Trophoblast cell (in vitro differentiated cells and primary cell): Measurements from ENCODE around the gene EHD2.
"Not testable (repeated sequence)": the region's sequence is repeated elsewhere in the genome, so short reads cannot be mapped to it uniquely, and the experiment has no call there.

Source experiments
- DNase-seq, 2 donors: peaks; one replicate each; pipeline ENCODE4 v3.0.0-alpha.2; 2016
- H2AFZ ChIP-seq: 2 replicates; pipeline ENCODE4 v1.6.1; 2013; ENCODE audit warnings: low read length, moderate library complexity, mild to moderate bottlenecking; ENCODE audit not compliant: insufficient read depth, poor library complexity
- H2AK5ac ChIP-seq: 2 replicates; pipeline ENCODE4 v1.6.1; 2013; ENCODE audit warnings: mild to moderate bottlenecking, low read length
- H2BK120ac ChIP-seq: 2 replicates; pipeline ENCODE4 v1.6.1; 2013; ENCODE audit warnings: low read length, mild to moderate bottlenecking, moderate library complexity; ENCODE audit not compliant: insufficient read depth, poor library complexity
- H2BK12ac ChIP-seq: 2 replicates; pipeline ENCODE4 v1.6.1; 2013; ENCODE audit warnings: mild to moderate bottlenecking, low read length, moderate library complexity
- H2BK5ac ChIP-seq: 2 replicates; pipeline ENCODE4 v1.6.1; 2013; ENCODE audit warnings: low read length, low read depth, moderate library complexity, mild to moderate bottlenecking; ENCODE audit not compliant: poor library complexity
- H3K14ac ChIP-seq: 2 replicates; pipeline ENCODE4 v1.6.1; 2013; ENCODE audit warnings: mild to moderate bottlenecking, low read length
- H3K18ac ChIP-seq: 2 replicates; pipeline ENCODE4 v1.6.1; 2013; ENCODE audit warnings: mild to moderate bottlenecking, low read length
- H3K23ac ChIP-seq: 2 replicates; pipeline ENCODE4 v1.6.1; 2013; ENCODE audit warnings: low read length
- H3K27ac ChIP-seq: 2 replicates; pipeline ENCODE4 v1.5.1; 2013; ENCODE audit warnings: low read depth, mild to moderate bottlenecking, inconsistent platforms, low read length, moderate library complexity
- H3K27me3 ChIP-seq: 2 replicates; pipeline ENCODE4 v1.6.1; 2013; ENCODE audit warnings: inconsistent platforms, mild to moderate bottlenecking, low read length, moderate library complexity; ENCODE audit not compliant: insufficient read depth
- H3K36me3 ChIP-seq, 2 experiments: 1 replicate in 1 of 2; 2 replicates in 1 of 2; pipeline ENCODE4 v1.6.1; 2013; ENCODE audit warnings: low read length in 2 of 2, mild to moderate bottlenecking in 2 of 2, moderate library complexity in 1 of 2; ENCODE audit not compliant: insufficient read depth in 2 of 2, control insufficient read depth in 1 of 2
- H3K4ac ChIP-seq: 2 replicates; pipeline ENCODE4 v1.6.1; 2013; ENCODE audit warnings: low read depth, mild to moderate bottlenecking, low read length, moderate library complexity
- H3K4me1 ChIP-seq, 2 experiments: 1 replicate in 1 of 2; 2 replicates in 1 of 2; pipeline ENCODE4 v1.6.1; 2013; ENCODE audit warnings: low read length in 2 of 2, mild to moderate bottlenecking in 2 of 2, moderate library complexity in 1 of 2; ENCODE audit not compliant: insufficient read depth in 2 of 2, control insufficient read depth in 1 of 2
- H3K4me2 ChIP-seq: 2 replicates; pipeline ENCODE4 v1.6.1; 2013; ENCODE audit warnings: inconsistent platforms, mild to moderate bottlenecking, low read length, moderate library complexity
- H3K4me3 ChIP-seq: 2 replicates; pipeline ENCODE4 v1.5.1; 2013; ENCODE audit warnings: mild to moderate bottlenecking, low read depth, low read length, inconsistent platforms
- H3K79me1 ChIP-seq: one replicate; pipeline ENCODE4 v1.6.1; 2013; ENCODE audit warnings: low read length
- H3K79me2 ChIP-seq: 2 replicates; pipeline ENCODE4 v1.6.1; 2013; ENCODE audit warnings: low read length, mild to moderate bottlenecking; ENCODE audit not compliant: control insufficient read depth, insufficient read depth, poor library complexity
- H3K9ac ChIP-seq: 2 replicates; pipeline ENCODE4 v1.6.1; 2013; ENCODE audit warnings: mild to moderate bottlenecking, low read length
- H3K9me3 ChIP-seq: 2 replicates; pipeline ENCODE4 v1.6.1; 2013; ENCODE audit warnings: low read depth, mild to moderate bottlenecking, control low read depth, inconsistent platforms, low read length; ENCODE audit not compliant: insufficient read depth
- H4K12ac ChIP-seq: 2 replicates; pipeline ENCODE4 v1.6.1; 2013; ENCODE audit warnings: low read depth, mild to moderate bottlenecking, low read length, moderate library complexity
- H4K8ac ChIP-seq: 2 replicates; pipeline ENCODE4 v1.6.1; 2013; ENCODE audit warnings: low read depth, mild to moderate bottlenecking, low read length, moderate library complexity
- H4K91ac ChIP-seq: one replicate; pipeline ENCODE4 v1.6.1; 2013; ENCODE audit warnings: low read depth, mild to moderate bottlenecking, low read length, moderate library complexity
- WGBS: extraction: QIAGEN DNeasy Blood & Tissue Kit; methylation state at CpG from one replicate; pipeline ENCODE4 v1.1.7; 2013; ENCODE audit warnings: missing lambda C conversion rate; ENCODE audit not compliant: insufficient read length, insufficient coverage; ENCODE audit errors: extremely low coverage; 5-methylcytosine and 5-hydroxymethylcytosine counted together

EHD2 gene

DNA sequence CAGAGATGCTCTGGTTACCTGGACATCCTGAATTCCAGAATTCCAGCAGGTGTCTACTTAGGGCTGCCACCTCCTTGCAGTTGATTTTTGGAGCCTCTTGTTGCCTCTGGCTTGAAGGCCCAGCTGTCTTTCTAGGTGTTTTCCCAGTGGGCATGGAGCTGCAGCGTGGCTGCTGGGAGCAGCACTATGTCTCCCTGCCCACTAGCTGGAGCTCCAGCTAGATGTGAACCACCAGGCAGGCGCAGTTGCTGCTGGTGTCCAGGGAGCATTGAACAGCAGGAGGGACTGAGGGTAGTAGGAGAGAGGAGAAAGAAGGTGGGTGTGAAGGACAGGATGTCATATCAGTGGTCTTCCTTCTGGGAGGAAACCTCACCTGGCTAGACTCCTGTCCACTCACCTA is 55.4 kb downstream of the EHD2 start:
- Histone ChIP-seq H3K27ac (no peak overlapping the region), H2BK12ac (no peak overlapping the region), H3K79me1 (no peaks in the 10 kb centered on the region), H3K27me3 (no peaks in the 10 kb centered on the region), H2BK120ac (no peak overlapping the region), H4K91ac (no peak overlapping the region), H2AK5ac (no peak overlapping the region), H4K12ac (no peak overlapping the region), H3K4ac (no peak overlapping the region), H3K23ac (peak overlapping the region; percentile 69), H3K14ac (no peak overlapping the region), H3K9me3 (peaks cover 3% of the 10 kb centered on the region), H4K8ac (no peak overlapping the region), H2AFZ (no peak overlapping the region), H3K79me2 (no peaks in the 10 kb centered on the region), H2BK5ac (no peak overlapping the region), H3K9ac (no peak overlapping the region), H3K4me2 (no peak overlapping the region), H3K18ac (no peak overlapping the region), H3K36me3 (no peaks in the 10 kb centered on the region), H3K4me1 (no peaks in the 10 kb centered on the region), H3K4me3 (no peak overlapping the region)
- no CpG with 5 or more reads among the region's 2 CpGs for WGBS
- no peak for DNase-seq

DNA sequence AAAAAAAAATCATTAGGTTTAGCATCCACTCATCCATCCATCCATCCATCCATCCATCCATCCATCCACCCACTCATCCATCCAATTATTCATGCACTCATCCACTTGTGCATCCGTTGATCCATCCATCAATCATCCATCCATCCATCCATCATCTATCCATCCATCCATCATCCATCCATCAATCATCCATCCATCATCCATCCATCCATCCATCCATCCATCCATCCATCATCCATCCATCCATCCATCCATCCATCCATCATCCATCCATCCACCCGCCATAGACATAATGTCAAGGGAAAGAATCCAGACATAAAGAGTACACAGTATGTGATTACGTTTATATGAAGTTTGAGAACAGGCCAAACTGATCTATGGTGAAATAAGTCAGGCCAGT is 56.3 kb downstream of the EHD2 start:
- peaks cover 3% of the 10 kb centered on the region for H3K9me3 ChIP-seq
- no peaks in the 10 kb centered on the region for H3K36me3 ChIP-seq
- no peaks in the 10 kb centered on the region for H3K79me2 ChIP-seq
- H3K4me1 ChIP-seq, result no peaks in the 10 kb centered on the region
- H3K27ac ChIP-seq, result no peak overlapping the region
- H3K79me1 ChIP-seq, result no peaks in the 10 kb centered on the region
- DNase-seq, result no peak
- no peak overlapping the region for H2BK12ac ChIP-seq
- no peak overlapping the region for H3K4ac ChIP-seq
- no peak overlapping the region for H4K8ac ChIP-seq
- H3K14ac ChIP-seq, result no peak overlapping the region
- no CpG with 5 or more reads among the region's 3 CpGs for WGBS
- no peak overlapping the region for H4K91ac ChIP-seq
- H3K18ac ChIP-seq, result no peak overlapping the region
- no peak overlapping the region for H3K9ac ChIP-seq
- H2AFZ ChIP-seq, result no peak overlapping the region
- H2AK5ac ChIP-seq, result no peak overlapping the region
- no peak overlapping the region for H4K12ac ChIP-seq
- H3K27me3 ChIP-seq, result no peaks in the 10 kb centered on the region
- H2BK5ac ChIP-seq, result no peak overlapping the region
- H3K4me2 ChIP-seq, result no peak overlapping the region
- H3K23ac ChIP-seq, result no peak overlapping the region
- no peak overlapping the region for H2BK120ac ChIP-seq
- H3K4me3 ChIP-seq, result no peak overlapping the region

DNA sequence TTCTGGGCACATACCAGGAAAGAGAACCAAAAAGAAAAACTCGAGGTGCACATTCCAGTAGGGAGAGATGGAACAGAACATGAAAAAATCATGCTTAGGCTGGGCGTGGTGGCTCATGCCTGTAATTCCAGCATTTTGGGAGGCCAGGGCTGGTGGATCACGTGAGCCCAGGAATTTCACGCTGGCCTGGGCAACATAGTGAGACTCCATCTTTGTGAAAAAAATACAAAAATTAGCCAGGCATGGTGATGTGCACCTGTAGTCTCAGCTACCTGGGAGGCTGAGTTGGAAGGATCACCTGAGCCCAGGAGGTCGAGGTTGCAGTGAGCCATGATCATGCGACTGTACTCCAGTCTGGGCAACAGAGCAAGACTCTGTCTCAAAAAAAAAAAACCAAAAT is 58.1 kb downstream of the EHD2 start:
- H3K4me1 ChIP-seq, H3K18ac ChIP-seq, H3K23ac ChIP-seq, H2BK12ac ChIP-seq, H2AK5ac ChIP-seq, DNase-seq, H4K8ac ChIP-seq, H3K14ac ChIP-seq, H3K9me3 ChIP-seq, H3K4ac ChIP-seq, H3K9ac ChIP-seq, H3K27me3 ChIP-seq, H3K4me3 ChIP-seq, H3K36me3 ChIP-seq, H2BK120ac ChIP-seq, H3K79me2 ChIP-seq, H3K27ac ChIP-seq, H3K79me1 ChIP-seq, H3K4me2 ChIP-seq, H2AFZ ChIP-seq, H2BK5ac ChIP-seq, H4K12ac ChIP-seq, H4K91ac ChIP-seq: not testable (repeated sequence)
- WGBS, result no CpG with 5 or more reads among the region's 6 CpGs

DNA sequence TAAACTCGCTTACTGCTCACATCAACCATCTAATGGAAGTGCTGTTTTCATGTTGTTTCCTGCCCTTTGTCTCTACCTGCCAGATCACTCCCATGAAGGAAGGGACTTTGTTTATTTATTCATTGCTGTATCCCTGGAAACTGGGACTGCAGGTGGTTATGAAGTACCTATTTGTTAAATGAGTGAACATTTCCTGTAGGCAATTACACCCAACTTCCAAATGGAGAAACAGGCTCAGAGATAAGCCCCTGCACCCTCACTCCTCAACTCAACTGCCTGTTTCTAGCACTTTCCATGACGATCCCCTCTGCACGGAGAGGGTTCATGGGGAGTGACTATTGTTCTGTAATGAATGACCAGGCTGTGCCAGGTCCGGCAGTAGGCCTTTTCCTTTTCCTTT is 63.3 kb downstream of the EHD2 start:
- Histone ChIP-seq H2BK5ac (no peak overlapping the region), H2BK12ac (no peak overlapping the region), H3K4me3 (no peak overlapping the region), H2AK5ac (no peak overlapping the region), H3K23ac (no peak overlapping the region), H3K9me3 (no peaks in the 10 kb centered on the region), H3K18ac (no peak overlapping the region), H2BK120ac (no peak overlapping the region), H2AFZ (no peak overlapping the region), H3K4ac (no peak overlapping the region), H4K12ac (no peak overlapping the region), H3K4me2 (no peak overlapping the region), H3K79me1 (peaks cover 12% of the 10 kb centered on the region), H3K14ac (no peak overlapping the region), H4K8ac (no peak overlapping the region), H3K79me2 (peaks cover 23% of the 10 kb centered on the region), H3K4me1 (peaks cover 4 to 7% of the 10 kb centered on the region in 2 experiments), H3K9ac (no peak overlapping the region), H4K91ac (no peak overlapping the region), H3K36me3 (peaks cover 12 to 13% of the 10 kb centered on the region in 2 experiments), H3K27ac (no peak overlapping the region), H3K27me3 (no peaks in the 10 kb centered on the region)
- peak; percentile 25 to 48 for DNase-seq
- WGBS, result no CpG with 5 or more reads among the region's 4 CpGs
